HG03039 (cell line): Measurements from ENCODE around the gene SRPX2.

Experiments
- ATAC-seq: cut with Tn5 transposase; IDR thresholded peaks from one replicate; pipeline ENCODE4 v1.9.1; 2021; ENCODE audit warnings: mild to moderate bottlenecking, moderate library complexity; ENCODE audit not compliant: unreplicated experiment

Gene SRPX2

GRCh38 chrX:100643956-100644860 lies at the start of gene SRPX2:
Gene SRPX2 (plus strand): TSS chrX:100644199. CDS start chrX:100646323, 2,124 bp downstream.
- ATAC-seq = no peak

DNA sequence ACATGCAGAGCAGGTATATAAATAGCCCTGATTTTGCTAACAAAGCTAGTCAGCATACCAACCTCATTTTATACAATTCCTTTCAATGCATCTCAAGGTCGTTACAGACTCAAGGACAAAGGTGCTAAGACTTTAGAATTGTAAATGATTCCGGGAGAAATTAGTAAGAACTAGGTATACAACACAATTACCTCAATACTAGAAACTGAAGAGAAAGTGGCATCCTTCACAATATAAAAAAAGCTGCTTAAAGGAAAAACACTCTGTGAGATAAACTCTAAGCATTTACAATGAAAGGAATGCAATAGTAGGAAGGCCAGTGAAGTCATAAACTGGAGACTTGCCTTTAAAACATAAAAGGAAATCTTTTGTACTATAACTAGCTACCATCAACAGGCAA lies 47.4 kb upstream of the SRPX2 start:
- ATAC-seq = no peak

- ATAC-seq = no peak
These were observed 44.5 kb upstream of the SRPX2 start for GRCh38 chrX:100599456-100599855.

DNA sequence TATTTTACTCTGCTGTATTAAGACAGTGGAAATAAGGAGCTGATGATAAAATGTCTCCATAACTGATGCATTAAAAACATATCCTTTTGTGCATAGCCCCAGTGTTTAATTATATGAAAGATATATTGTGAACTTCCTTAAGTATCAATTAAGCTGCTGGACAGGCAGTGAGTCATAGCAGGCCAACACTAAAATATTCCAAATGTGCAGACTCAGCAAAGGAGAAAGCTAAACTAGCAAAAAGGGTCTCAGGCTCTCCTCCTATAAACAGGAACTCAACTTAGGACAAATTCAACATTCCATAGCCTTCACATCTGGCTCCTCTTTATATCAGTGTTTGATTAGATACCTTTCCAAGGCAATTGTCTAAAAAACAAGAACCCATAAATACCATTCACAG lies 43.7 kb upstream of the SRPX2 start:
- ATAC-seq = no peak

DNA sequence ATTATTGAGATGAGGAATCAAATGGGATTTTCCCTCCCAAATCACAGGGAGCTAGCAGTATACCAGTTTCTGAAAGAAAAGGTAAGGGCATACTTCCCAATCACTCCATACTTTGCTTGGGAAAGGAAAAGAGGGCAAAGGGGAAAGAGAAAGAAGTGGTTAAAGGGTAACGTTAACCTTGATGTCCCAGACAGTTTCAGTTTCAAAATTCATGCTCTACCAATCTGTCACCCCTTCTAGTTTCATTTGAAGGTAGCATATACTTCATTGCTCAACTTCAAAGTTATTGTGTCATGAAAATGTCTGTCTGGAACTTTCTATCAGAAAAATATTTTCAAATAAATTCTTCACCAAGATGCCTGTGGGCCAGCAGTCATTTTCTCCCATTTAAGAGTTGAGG lies 43.2 kb upstream of the SRPX2 start:
- ATAC-seq = no peak

DNA sequence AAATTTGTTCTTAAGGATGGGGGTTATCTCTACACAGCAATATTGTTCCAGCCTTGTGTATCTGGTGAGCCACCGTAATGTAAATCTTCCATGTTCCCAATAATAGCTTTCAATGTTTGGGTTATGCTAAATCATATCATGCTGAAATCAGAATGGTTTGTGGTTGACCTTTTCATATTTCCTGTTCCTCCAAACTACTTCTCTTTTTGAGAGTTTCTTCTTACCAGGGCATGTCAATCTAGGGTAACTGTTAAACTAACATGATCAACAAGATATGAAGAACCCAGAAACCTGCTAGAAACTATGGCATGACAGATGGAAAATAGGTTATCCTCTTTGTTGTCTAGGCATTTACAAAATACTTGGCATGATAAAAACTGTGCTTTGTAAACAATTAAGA lies 37.2 kb upstream of the SRPX2 start:
- no peak for ATAC-seq

- ATAC-seq = no peak
These were observed 34.4 kb upstream of the SRPX2 start for GRCh38 chrX:100609591-100609990.

DNA sequence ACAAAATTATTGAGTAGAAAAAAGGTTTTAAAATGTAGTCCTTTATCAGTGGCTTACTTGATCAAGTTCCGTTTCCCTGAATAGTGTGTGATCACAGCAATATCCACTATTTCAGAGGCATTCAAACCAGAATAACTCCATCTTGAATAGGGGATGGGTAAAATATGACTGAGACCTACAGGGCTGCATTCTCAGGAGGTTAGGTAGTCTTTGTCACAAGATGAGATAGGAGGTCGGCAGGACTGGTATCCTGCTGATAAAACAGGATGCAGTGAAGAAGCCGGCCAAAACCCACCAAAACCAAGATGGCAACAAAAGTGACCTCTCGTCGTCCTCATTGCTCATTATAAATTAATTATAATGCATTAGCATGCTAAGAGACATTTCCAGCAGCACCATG lies 32.0 kb upstream of the SRPX2 start:
- no peak for ATAC-seq

- peak; percentile 95 for ATAC-seq
These were observed 29.0 kb upstream of the SRPX2 start for GRCh38 chrX:100615005-100615404.

GRCh38 chrX:100623001-100623400 lies 21.0 kb upstream of the SRPX2 start:
- ATAC-seq = no peak

- ATAC-seq = peak; percentile 95
These were observed 18.0 kb upstream of the SRPX2 start for GRCh38 chrX:100625985-100626491.

- no peak for ATAC-seq
These were observed 9.0 kb upstream of the SRPX2 start for GRCh38 chrX:100635040-100635439.

GRCh38 chrX:100635989-100636320 lies 8.0 kb upstream of the SRPX2 start:
- ATAC-seq = peak; percentile 16

- ATAC-seq = peak; percentile 94
These were observed 7.5 kb upstream of the SRPX2 start, which contains the start of gene TSPAN6 for GRCh38 chrX:100636321-100636991. Gene TSPAN6 (minus strand): TSS chrX:100636806. CDS start chrX:100636694, 112 bp downstream.

GRCh38 chrX:100642290-100642689 lies 1.7 kb upstream of the SRPX2 start:
- ATAC-seq = no peak

GRCh38 chrX:100643212-100643611 lies 787 bp upstream of the SRPX2 start:
- no peak for ATAC-seq

- no peak for ATAC-seq
These were observed 1.1 kb downstream of the SRPX2 start for GRCh38 chrX:100645106-100645505.

DNA sequence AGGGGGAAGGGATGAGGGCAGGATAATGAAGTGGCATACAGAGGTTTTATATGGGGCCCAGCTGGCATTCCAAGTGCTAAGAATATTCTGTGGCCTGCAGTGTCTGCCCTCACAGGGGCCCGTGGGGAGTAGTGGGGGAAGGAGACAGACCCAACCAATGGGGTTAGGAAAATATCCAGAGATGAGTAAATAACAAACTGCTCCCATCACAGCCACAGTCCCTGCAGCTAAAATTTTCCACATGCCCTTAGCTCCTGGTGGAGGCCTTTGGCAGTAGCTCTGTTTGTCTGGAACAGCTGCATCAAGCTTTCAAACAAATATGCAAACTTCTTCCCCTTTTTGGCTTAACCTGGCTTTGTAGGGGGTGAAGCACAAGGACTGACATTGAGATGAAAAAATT lies 3.1 kb downstream of the SRPX2 start:
- no peak for ATAC-seq

- no peak for ATAC-seq
These were observed 3.7 kb downstream of the SRPX2 start for GRCh38 chrX:100647739-100648138.

GRCh38 chrX:100648458-100649417 lies 4.7 kb downstream of the SRPX2 start:
- ATAC-seq = no peak
